ENCODE results near the gene ST8SIA3.

- TF ChIP-seq POLR2A (conservative IDR thresholded peaks at IDR 0.05), result no peak
- no peak for TF ChIP-seq IRF1 (CRISPR knock-in tag; IDR thresholded peaks at IDR 0.05; ENCODE audit: borderline replicate concordance)
- TF ChIP-seq ZNF586 (CRISPR knock-in tag; conservative IDR thresholded peaks at IDR 0.05), result no peak
- no peak for TF ChIP-seq POLR2AphosphoS5 (IDR thresholded peaks at IDR 0.05; ENCODE audit: control insufficient read depth, insufficient read depth, low read depth, low read length)
- TF ChIP-seq ZNF699 (CRISPR knock-in tag; IDR thresholded peaks at IDR 0.05; ENCODE audit: insufficient replicate concordance), result no peak
- TF ChIP-seq MAX (CRISPR knock-in tag; IDR thresholded peaks at IDR 0.05), result no peak
- no peak for TF ChIP-seq MAFF (IDR thresholded peaks at IDR 0.05; ENCODE audit: low read length)
- TF ChIP-seq ZNF431 (CRISPR knock-in tag; IDR thresholded peaks at IDR 0.05), result no peak
- TF ChIP-seq USF2 (CRISPR knock-in tag; IDR thresholded peaks at IDR 0.05), result no peak
- no peak for TF ChIP-seq SMC3 (conservative IDR thresholded peaks at IDR 0.05; ENCODE audit: insufficient read depth, low read depth, low read length)
- no peak for TF ChIP-seq CTCFL (IDR thresholded peaks at IDR 0.05; ENCODE audit: borderline replicate concordance, insufficient read depth, low read depth, low read length, poor library complexity, severe bottlenecking)
Observed at GRCh38 chr18:57352761-57353136, 392 bp downstream of the ST8SIA3 start.

Measured in K562 (cell line).